COR-L47 (cell line): ENCODE results near the gene CEACAM6.

Experiments
- DNase-seq: peaks from one replicate; lab custom pipeline; 2025; lab: John Stamatoyannopoulos, UW

CEACAM6 gene

DNA sequence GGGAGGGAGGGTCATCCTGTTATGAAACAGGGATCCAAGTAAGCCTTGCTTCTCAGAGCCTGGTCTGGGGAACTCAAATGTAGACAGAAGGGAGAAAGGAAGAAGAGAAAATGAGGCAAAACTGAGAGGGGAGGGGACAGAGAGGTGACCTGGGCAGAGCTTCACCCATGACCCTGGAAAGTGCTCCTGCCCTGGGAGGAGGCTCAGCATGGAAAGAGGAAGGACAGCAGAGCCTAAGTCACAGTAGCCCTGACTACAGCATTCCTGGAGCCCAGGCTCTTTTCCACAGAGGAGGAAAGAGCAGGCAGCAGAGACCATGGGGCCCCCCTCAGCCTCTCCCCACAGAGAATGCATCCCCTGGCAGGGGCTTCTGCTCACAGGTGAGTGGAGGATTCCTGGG, 41.0 kb downstream of the CEACAM6 start, which contains the start of gene CEACAM3:
Gene CEACAM3 (plus strand): TSS at position 226 of the 400 bp plus-strand sequence. CDS start 91 bp downstream, at position 317.
- DNase-seq: no peak

GRCh38 chr19:41796901-41797300, 41.6 kb downstream of the CEACAM6 start:
- no peak for DNase-seq

- DNase-seq: no peak
Measured at GRCh38 chr19:41799444-41800000, 44.2 kb downstream of the CEACAM6 start.

- DNase-seq: no peak
Measured at GRCh38 chr19:41801031-41801430, 45.7 kb downstream of the CEACAM6 start.

- DNase-seq: no peak
Measured at GRCh38 chr19:41801792-41802211, 46.5 kb downstream of the CEACAM6 start.

DNA sequence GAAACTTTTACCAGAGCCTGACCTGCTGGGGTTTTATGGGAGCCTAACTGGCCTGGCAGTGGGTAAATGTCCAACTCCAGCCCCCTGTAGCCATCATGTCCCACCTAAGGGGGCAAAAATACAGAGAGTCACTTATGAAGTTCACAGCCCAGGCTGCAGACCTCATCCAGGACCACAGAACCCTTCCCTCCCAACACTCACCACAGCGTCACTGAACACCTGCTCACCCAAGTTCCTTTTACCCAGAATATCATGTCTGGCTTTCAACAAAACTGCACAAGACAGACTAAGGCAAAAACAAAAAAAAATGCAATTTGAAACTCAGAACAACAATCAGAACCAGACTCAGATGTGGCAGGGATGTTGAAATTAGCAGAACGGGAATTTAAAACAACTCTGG, 47.4 kb downstream of the CEACAM6 start:
- DNase-seq: no peak

- DNase-seq: no peak
Measured at GRCh38 chr19:41804336-41804735, 49.0 kb downstream of the CEACAM6 start.

GRCh38 chr19:41807176-41807575, 51.8 kb downstream of the CEACAM6 start:
- no peak for DNase-seq

- DNase-seq: no peak
Measured at GRCh38 chr19:41808663-41809566, 53.6 kb downstream of the CEACAM6 start.

GRCh38 chr19:41810301-41810700, 55.0 kb downstream of the CEACAM6 start:
- no peak for DNase-seq

DNA sequence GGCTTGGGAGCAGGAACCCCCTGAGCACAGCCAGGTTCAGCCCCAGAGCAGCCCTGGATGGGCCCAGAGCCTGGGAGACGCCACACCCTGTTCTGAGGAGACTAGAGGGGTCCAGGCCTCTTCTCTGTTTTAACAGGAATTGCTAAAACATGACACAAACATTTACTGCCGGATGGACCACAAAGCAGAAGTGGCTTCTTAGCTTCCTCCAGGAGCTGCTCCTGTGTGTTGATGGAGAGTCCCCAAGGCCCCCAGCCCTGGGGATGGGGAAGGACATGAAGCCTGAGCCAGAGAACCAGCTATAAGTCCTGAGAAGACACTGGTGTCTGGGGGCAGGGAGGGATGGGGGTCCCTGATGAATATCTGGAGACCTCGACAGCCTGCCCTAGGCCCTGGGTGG, 55.7 kb downstream of the CEACAM6 start:
- DNase-seq: no peak

GRCh38 chr19:41811981-41812380, 56.7 kb downstream of the CEACAM6 start:
- DNase-seq: no peak

GRCh38 chr19:41813911-41814310, 58.6 kb downstream of the CEACAM6 start:
- no peak for DNase-seq

DNA sequence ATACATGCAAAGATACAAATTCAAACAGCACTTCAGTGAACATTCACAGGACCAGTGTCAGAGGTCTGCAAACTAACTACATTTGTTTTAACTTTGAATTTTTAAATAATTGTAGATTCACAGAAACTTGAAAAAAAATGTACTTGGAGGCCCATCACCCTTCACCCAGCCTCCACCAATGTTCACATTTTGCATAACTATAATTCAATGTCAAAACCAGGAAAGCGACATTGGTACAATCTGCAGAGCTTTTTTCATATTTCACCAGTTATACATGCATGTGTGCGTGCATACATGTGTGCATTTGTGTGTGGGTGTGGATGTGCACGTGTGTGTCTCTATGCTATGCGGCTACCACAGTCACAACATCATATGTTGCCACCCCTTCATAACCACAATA, 60.0 kb downstream of the CEACAM6 start:
- no peak for DNase-seq

GRCh38 chr19:41816761-41817160, 61.4 kb downstream of the CEACAM6 start:
- DNase-seq: no peak

DNA sequence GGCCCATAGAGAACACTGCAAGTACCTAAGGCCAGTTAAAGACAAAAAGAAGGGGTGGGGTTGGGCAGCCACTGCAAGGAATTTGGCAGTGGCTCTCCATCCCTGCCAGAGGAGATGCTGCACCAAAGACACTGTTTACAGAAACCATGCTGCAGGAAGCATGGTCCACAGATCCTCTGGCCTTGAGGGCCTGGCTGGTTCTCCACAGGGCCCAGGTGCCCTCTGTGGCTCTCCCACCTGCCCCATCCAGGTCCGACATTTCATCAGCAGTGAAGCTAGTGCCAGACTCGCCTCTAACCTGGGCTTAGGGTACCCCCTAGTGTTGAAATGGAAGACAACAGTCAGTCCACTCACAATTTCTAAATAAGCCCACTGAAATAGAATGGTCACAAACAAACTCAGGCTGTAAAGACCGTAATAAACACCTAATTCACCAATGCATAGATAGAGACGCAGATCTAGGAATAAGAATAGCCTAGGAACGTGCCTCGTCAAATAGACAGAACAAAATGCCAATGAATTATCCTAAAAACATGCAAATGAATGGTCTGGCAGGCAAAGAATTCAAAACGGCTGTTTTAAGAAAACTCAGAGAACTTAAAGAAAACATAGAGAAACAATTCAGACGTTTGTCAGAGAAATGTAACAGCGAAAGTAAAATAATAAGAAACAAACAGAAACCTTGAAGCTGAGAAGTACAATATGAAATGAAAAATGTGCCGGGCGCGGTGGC, 65.8 kb downstream of the CEACAM6 start:
- DNase-seq: peak; percentile 69
